NCI-H774 (cell line): ENCODE results near the gene ACTBL2.
"Not testable (repeated sequence)": the region's sequence is repeated elsewhere in the genome, so short reads cannot be mapped to it uniquely, and the experiment has no call there.

Source experiments
- DNase-seq: peaks from one replicate; lab custom pipeline; 2025; lab: John Stamatoyannopoulos, UW

ACTBL2 gene

GRCh38 chr5:57494104-57495098 lies 11.8 kb upstream of the ACTBL2 start:
- DNase-seq, result no peak

GRCh38 chr5:57493034-57493433 lies 10.4 kb upstream of the ACTBL2 start:
- DNase-seq, result no peak

- DNase-seq, result no peak
These were observed 10.0 kb upstream of the ACTBL2 start for GRCh38 chr5:57492632-57493031.

- DNase-seq, result no peak
These were observed 8.9 kb upstream of the ACTBL2 start for GRCh38 chr5:57491369-57491965.

GRCh38 chr5:57488215-57488955 lies 5.8 kb upstream of the ACTBL2 start:
- DNase-seq, result no peak

GRCh38 chr5:57486027-57486602 lies 3.5 kb upstream of the ACTBL2 start:
- no peak for DNase-seq

GRCh38 chr5:57478826-57479225 lies 3.8 kb downstream of the ACTBL2 start:
- no peak for DNase-seq

GRCh38 chr5:57476601-57477056 lies 6.0 kb downstream of the ACTBL2 start:
- DNase-seq, result no peak

GRCh38 chr5:57470339-57470738 lies 12.3 kb downstream of the ACTBL2 start:
- no peak for DNase-seq

- DNase-seq, result no peak
These were observed 14.0 kb downstream of the ACTBL2 start for GRCh38 chr5:57468481-57469163.

GRCh38 chr5:57466544-57466943 lies 16.1 kb downstream of the ACTBL2 start:
- DNase-seq, result no peak

GRCh38 chr5:57460056-57460455 lies 22.6 kb downstream of the ACTBL2 start:
- not testable (repeated sequence) for DNase-seq

GRCh38 chr5:57458443-57458842 lies 24.2 kb downstream of the ACTBL2 start:
- DNase-seq, result no peak

GRCh38 chr5:57456531-57457135 lies 26.0 kb downstream of the ACTBL2 start:
- DNase-seq, result no peak

GRCh38 chr5:57455511-57456455 lies 26.8 kb downstream of the ACTBL2 start:
- no peak for DNase-seq

GRCh38 chr5:57454896-57455295 lies 27.7 kb downstream of the ACTBL2 start:
- DNase-seq, result no peak

GRCh38 chr5:57453728-57454127 lies 28.9 kb downstream of the ACTBL2 start:
- DNase-seq, result no peak

- no peak for DNase-seq
These were observed 29.7 kb downstream of the ACTBL2 start for GRCh38 chr5:57452885-57453284.

GRCh38 chr5:57450991-57451876 lies 31.4 kb downstream of the ACTBL2 start:
- no peak for DNase-seq
